Natural killer cell (primary cell): Measurements from ENCODE around the gene CDK4. TPM values are rescaled to one million over a fixed set of nuclear protein-coding genes. Genes with fewer than 3 reads are reported as not detected.
A peak's percentile ranks its signal among the peaks of the same experiment; 100 is the strongest.

ENCODE experiments used
- ATAC-seq, 3 donors: fragments of 150-1000 bp in 2 of 3; fragments of 200-7000 bp in 1 of 3; cut with Tn5 transposase; 1 replicate in 1 of 3; 2 replicates in 2 of 3; pipeline ENCODE4 v1.10.0; 2021; ENCODE audit warnings: mild to moderate bottlenecking in 2 of 3, moderate library complexity in 2 of 3
- DNase-seq, 2 donors: peaks; one replicate each; pipeline versions ENCODE4 v3.0.0 to v3.0.0-alpha.2; 2013 to 2021; ENCODE audit warnings: mixed read lengths in 1 of 2
- H3K27ac ChIP-seq: one replicate; pipeline ENCODE4 v1.5.1; 2013; ENCODE audit warnings: mild to moderate bottlenecking, low read length
- H3K27me3 ChIP-seq: one replicate; pipeline ENCODE4 v1.6.1; 2013; ENCODE audit warnings: low read length; ENCODE audit not compliant: control insufficient read depth, insufficient read depth
- H3K36me3 ChIP-seq: one replicate; pipeline ENCODE4 v1.6.1; 2013; ENCODE audit warnings: low read length; ENCODE audit not compliant: control insufficient read depth, insufficient read depth
- H3K4me1 ChIP-seq: one replicate; pipeline ENCODE4 v1.6.1; 2013; ENCODE audit warnings: low read length; ENCODE audit not compliant: control insufficient read depth, insufficient read depth
- H3K4me3 ChIP-seq: one replicate; pipeline ENCODE4 v1.5.1; 2013; ENCODE audit warnings: low read length
- H3K9me3 ChIP-seq: one replicate; pipeline ENCODE4 v1.6.1; 2013; ENCODE audit warnings: low read length; ENCODE audit not compliant: control insufficient read depth, insufficient read depth
- H3K27ac Mint-ChIP-seq, 2 donors: one replicate each; pipeline ENCODE4 v1.8.0; 2022; ENCODE audit warnings: mild to moderate bottlenecking in 2 of 2, mixed read lengths in 2 of 2, moderate library complexity in 1 of 2
- H3K27me3 Mint-ChIP-seq, 2 donors: one replicate each; pipeline ENCODE4 v1.8.0; 2022; ENCODE audit warnings: low read depth in 2 of 2, mixed read lengths in 2 of 2
- H3K36me3 Mint-ChIP-seq: one replicate; pipeline ENCODE4 v1.8.0; 2022; ENCODE audit warnings: mixed read lengths
- H3K4me1 Mint-ChIP-seq, 2 donors: one replicate each; pipeline ENCODE4 v1.8.0; 2022; ENCODE audit warnings: mixed read lengths in 2 of 2
- H3K4me3 Mint-ChIP-seq: one replicate; pipeline ENCODE4 v1.8.0; 2022; ENCODE audit warnings: mild to moderate bottlenecking, moderate library complexity, mixed read lengths
- H3K9me3 Mint-ChIP-seq, 2 donors: one replicate each; pipeline ENCODE4 v1.8.0; 2022; ENCODE audit warnings: mixed read lengths in 2 of 2
- CTCF ChIP-seq: fragments of 200-600 bp; IDR thresholded peaks from one replicate; pipeline ENCODE4 v1.8.0; 2022; ENCODE audit warnings: antibody characterized with exemption
- WGBS: methylation state at CpG from one replicate; pipeline ENCODE4 v1.1.7; 2013; ENCODE audit warnings: missing lambda C conversion rate; ENCODE audit not compliant: insufficient coverage; 5-methylcytosine and 5-hydroxymethylcytosine counted together
- intact Hi-C: fragments of 100-400 bp; cut with micrococcal nuclease; formaldehyde crosslinking; loops from one replicate; pipeline ENCODE4 v1.14.2; 2022
- total RNA-seq, 4 donors: library from RNA; stranded (reverse); fragments of 120-200 nt in 1 of 4; gene quantifications; one replicate each; pipeline versions ENCODE4 v1.2.3 to v1.2.4, GENCODE V29; 2013 to 2022

CDK4 gene
- total RNA-seq, 3 donors from 2014 or later (not counting 1 experiment from before 2014, with no cell fraction given): 30.7 to 39.5 (median 37.7) TPM

- Mint-ChIP-seq H3K4me3 (peak overlapping the region; percentile 40), H3K9me3 (no peaks in the 10 kb centered on the region), H3K36me3 (no peaks in the 10 kb centered on the region), H3K27me3 (peaks cover 22 to 25% of the 10 kb centered on the region in 2 donors), H3K27ac (no peak overlapping the region), H3K4me1 (peaks cover 34 to 37% of the 10 kb centered on the region in 2 donors)
- no peak overlapping the region for H3K4me3 ChIP-seq
- intact Hi-C loops: no loop called here
- ATAC-seq (no peak), DNase-seq (no peak)
- 96% methylated on average over 11 of the region's 11 CpGs for WGBS
- peaks cover 28% of the 10 kb centered on the region for H3K27me3 ChIP-seq
- peaks cover 48% of the 10 kb centered on the region for H3K4me1 ChIP-seq
- TF ChIP-seq CTCF: no peak
- H3K27ac ChIP-seq: no peak overlapping the region
- H3K36me3 ChIP-seq: no peaks in the 10 kb centered on the region
- no peaks in the 10 kb centered on the region for H3K9me3 ChIP-seq
Observed at GRCh38 chr12:57769594-57769993, 17.5 kb upstream of the CDK4 start.

GRCh38 chr12:57767876-57768275 lies 15.8 kb upstream of the CDK4 start:
- Mint-ChIP-seq H3K27me3 (peaks cover 40% of the 10 kb centered on the region in 2 donors), H3K27ac (no peak overlapping the region), H3K4me3 (no peak overlapping the region), H3K9me3 (no peaks in the 10 kb centered on the region), H3K4me1 (peaks cover 34 to 37% of the 10 kb centered on the region in 2 donors), H3K36me3 (no peaks in the 10 kb centered on the region)
- no peak overlapping the region for H3K4me3 ChIP-seq
- no peak for TF ChIP-seq CTCF
- H3K27ac ChIP-seq: no peak overlapping the region
- peaks cover 41% of the 10 kb centered on the region for H3K27me3 ChIP-seq
- H3K4me1 ChIP-seq: peaks cover 43% of the 10 kb centered on the region
- WGBS: 96% methylated on average over 3 of the region's 3 CpGs
- ATAC-seq (no peak), DNase-seq (no peak)
- intact Hi-C loops: no loop called here
- H3K9me3 ChIP-seq: no peaks in the 10 kb centered on the region
- no peaks in the 10 kb centered on the region for H3K36me3 ChIP-seq

- TF ChIP-seq CTCF: no peak
- H3K27me3 Mint-ChIP-seq: peaks cover 40 to 44% of the 10 kb centered on the region in 2 donors
- H3K36me3 Mint-ChIP-seq: no peaks in the 10 kb centered on the region
- H3K9me3 Mint-ChIP-seq: no peaks in the 10 kb centered on the region
- Histone ChIP-seq H3K9me3 (no peaks in the 10 kb centered on the region), H3K27me3 (peaks cover 41% of the 10 kb centered on the region), H3K27ac (no peak overlapping the region), H3K4me1 (peaks cover 39% of the 10 kb centered on the region), H3K36me3 (no peaks in the 10 kb centered on the region), H3K4me3 (no peak overlapping the region)
- H3K4me1 Mint-ChIP-seq: peaks cover 31 to 35% of the 10 kb centered on the region in 2 donors
- no peak overlapping the region for H3K27ac Mint-ChIP-seq
- intact Hi-C loops: no loop called here
- no peak overlapping the region for H3K4me3 Mint-ChIP-seq
- no peak for DNase-seq
- no peak for ATAC-seq
Observed at GRCh38 chr12:57767305-57767698, 15.2 kb upstream of the CDK4 start.
